Caco-2 (cell line): ENCODE results near the gene ATG2A. TPM values are rescaled to one million over a fixed set of nuclear protein-coding genes. Genes with fewer than 3 reads are reported as not detected.

Source experiments
- BruUV-seq: library from RNA; stranded (reverse); fragments of 400-500 nt; replicated peaks from 2 replicates; lab custom pipeline; 2021; lab: Mats Ljungman, UMichigan
- CTCF ChIA-PET: fragments of 300-600 bp; sonication (Branson Sonifier 250); formaldehyde crosslinking; loops from one replicate; lab custom pipeline; 2022; ENCODE audit warnings: antibody characterized with exemption; lab: Charles Lee
- POLR2A ChIA-PET: fragments of 300-600 bp; sonication (Branson Sonifier 250); formaldehyde crosslinking; loops from one replicate; lab custom pipeline; 2022; ENCODE audit warnings: antibody characterized with exemption; lab: Charles Lee
- DNase-seq, 2 experiments: peaks; one replicate each; pipeline versions ENCODE4 v3.0.0 to v3.0.0-alpha.2; 2020 to 2022
- H3K27me3 ChIP-seq: replicated peaks from 2 replicates; pipeline ENCODE4 v1.6.0; 2011; ENCODE audit warnings: low read length; ENCODE audit not compliant: control insufficient read depth, insufficient read depth
- H3K36me3 ChIP-seq: 2 replicates; pipeline ENCODE4 v1.5.1; 2011; ENCODE audit warnings: low read length; ENCODE audit not compliant: control insufficient read depth, insufficient read depth
- H3K4me1 ChIP-seq: fragments of 250-450 bp; sonication (Bioruptor Pico); 2 replicates; pipeline ENCODE4 v1.5.1; 2020; ENCODE audit warnings: mild to moderate bottlenecking
- H3K4me3 ChIP-seq: 2 replicates; pipeline ENCODE4 v1.5.1; 2011; ENCODE audit warnings: low read depth, mild to moderate bottlenecking, control low read depth, low read length
- H3K9me3 ChIP-seq: fragments of 250-450 bp; sonication (Bioruptor Pico); 2 replicates; pipeline ENCODE4 v1.5.1; 2020; ENCODE audit warnings: mild to moderate bottlenecking, moderate library complexity
- H3K27ac Mint-ChIP-seq: one replicate; pipeline ENCODE4 v1.8.0; 2022; ENCODE audit warnings: mixed read lengths; ENCODE audit not compliant: unreplicated experiment
- H3K27me3 Mint-ChIP-seq: one replicate; pipeline ENCODE4 v1.8.0; 2022; ENCODE audit warnings: mixed read lengths; ENCODE audit not compliant: insufficient read depth, unreplicated experiment
- H3K36me3 Mint-ChIP-seq: one replicate; pipeline ENCODE4 v1.8.0; 2022; ENCODE audit warnings: mild to moderate bottlenecking, mixed read lengths; ENCODE audit not compliant: insufficient read depth, unreplicated experiment
- H3K4me1 Mint-ChIP-seq: one replicate; pipeline ENCODE4 v1.8.0; 2022; ENCODE audit warnings: low read depth, mixed read lengths; ENCODE audit not compliant: unreplicated experiment
- H3K4me3 Mint-ChIP-seq: one replicate; pipeline ENCODE4 v1.8.0; 2022; ENCODE audit warnings: mild to moderate bottlenecking, moderate library complexity, mixed read lengths; ENCODE audit not compliant: unreplicated experiment
- H3K9me3 Mint-ChIP-seq: one replicate; pipeline ENCODE4 v1.8.0; 2022; ENCODE audit warnings: mixed read lengths; ENCODE audit not compliant: unreplicated experiment
- intact Hi-C: fragments of 100-400 bp; cut with micrococcal nuclease; formaldehyde crosslinking; loops from one replicate; pipeline ENCODE4 v1.10.0; 2022; ENCODE audit not compliant: unreplicated experiment
- microRNA-seq: library from miRNA; unstranded; fragments of <30 nt; microRNA quantifications from one replicate; pipeline ENCODE4 v1.2.0, GENCODE V29; 2022
- total RNA-seq: library from RNA; stranded (reverse); gene quantifications from 2 replicates; pipeline ENCODE4 v1.2.3, GENCODE V29; 2022
- TF ChIP-seq, protein P1 (sequence below), 2 experiments: fragments of 200-600 bp in 1 of 2; IDR thresholded peaks; 1 replicate in 1 of 2; 2 replicates in 1 of 2; pipeline versions ENCODE4 v1.5.1 to v1.8.0; 2011 to 2022; ENCODE audit warnings: antibody characterized with exemption in 1 of 2, control low read depth in 1 of 2, inconsistent platforms in 1 of 2, low read depth in 1 of 2, low read length in 1 of 2, mild to moderate bottlenecking in 1 of 2, moderate library complexity in 1 of 2; ENCODE audit not compliant: insufficient read depth in 1 of 2, severe bottlenecking in 1 of 2, unreplicated experiment in 1 of 2

Gene ATG2A
- total RNA-seq, 1 experiment from 2014 or later: 27.9 TPM

DNA sequence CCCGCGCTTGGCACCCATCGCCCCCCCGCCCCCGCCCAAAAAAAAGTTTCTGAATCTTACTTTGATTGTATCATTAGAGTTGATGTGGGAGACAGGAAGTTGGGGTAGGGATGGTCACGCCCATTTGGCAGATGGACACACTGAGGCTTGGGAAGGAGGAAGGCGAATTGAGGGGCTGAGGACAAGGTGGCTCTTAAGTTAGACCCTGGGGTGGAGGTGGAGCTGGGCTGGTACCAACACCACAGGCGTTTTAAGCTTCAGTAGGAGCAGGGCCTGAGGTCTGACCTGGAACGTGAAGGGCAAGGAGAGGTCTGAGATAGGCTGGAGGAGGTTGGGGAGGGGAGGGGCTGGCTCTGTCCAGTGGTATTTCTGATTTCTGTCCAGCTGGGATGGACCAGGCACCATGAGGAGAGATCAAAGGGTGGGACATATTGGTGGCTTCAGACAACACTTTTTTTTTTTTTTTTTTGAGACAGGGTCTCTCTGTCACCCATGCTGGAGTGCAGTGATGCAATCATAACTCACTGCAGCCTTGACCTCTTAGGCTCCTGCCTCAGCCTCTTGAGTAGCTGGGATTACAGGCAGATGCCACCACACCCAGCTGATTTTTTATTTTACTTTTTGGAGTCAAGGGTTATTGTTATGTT, 71.8 kb downstream of the ATG2A start:
- Mint-ChIP-seq H3K27ac (peak overlapping the region; percentile 89), H3K36me3 (peaks cover 47% of the 10 kb centered on the region), H3K9me3 (no peaks in the 10 kb centered on the region), H3K4me1 (peaks cover 31% of the 10 kb centered on the region), H3K4me3 (peak overlapping the region; percentile 88), H3K27me3 (no peaks in the 10 kb centered on the region)
- H3K9me3 ChIP-seq: no peaks in the 10 kb centered on the region
- TSS peak; percentile 33 for BruUV-seq
- DNase-seq: no peak
- H3K36me3 ChIP-seq: no peaks in the 10 kb centered on the region; the same call in 1 of the 2 replicates
- peaks cover 36% of the 10 kb centered on the region for H3K4me1 ChIP-seq
- no peaks in the 10 kb centered on the region for H3K27me3 ChIP-seq
- H3K4me3 ChIP-seq: peak overlapping the region; percentile 79
- TF ChIP-seq, protein P1, sequence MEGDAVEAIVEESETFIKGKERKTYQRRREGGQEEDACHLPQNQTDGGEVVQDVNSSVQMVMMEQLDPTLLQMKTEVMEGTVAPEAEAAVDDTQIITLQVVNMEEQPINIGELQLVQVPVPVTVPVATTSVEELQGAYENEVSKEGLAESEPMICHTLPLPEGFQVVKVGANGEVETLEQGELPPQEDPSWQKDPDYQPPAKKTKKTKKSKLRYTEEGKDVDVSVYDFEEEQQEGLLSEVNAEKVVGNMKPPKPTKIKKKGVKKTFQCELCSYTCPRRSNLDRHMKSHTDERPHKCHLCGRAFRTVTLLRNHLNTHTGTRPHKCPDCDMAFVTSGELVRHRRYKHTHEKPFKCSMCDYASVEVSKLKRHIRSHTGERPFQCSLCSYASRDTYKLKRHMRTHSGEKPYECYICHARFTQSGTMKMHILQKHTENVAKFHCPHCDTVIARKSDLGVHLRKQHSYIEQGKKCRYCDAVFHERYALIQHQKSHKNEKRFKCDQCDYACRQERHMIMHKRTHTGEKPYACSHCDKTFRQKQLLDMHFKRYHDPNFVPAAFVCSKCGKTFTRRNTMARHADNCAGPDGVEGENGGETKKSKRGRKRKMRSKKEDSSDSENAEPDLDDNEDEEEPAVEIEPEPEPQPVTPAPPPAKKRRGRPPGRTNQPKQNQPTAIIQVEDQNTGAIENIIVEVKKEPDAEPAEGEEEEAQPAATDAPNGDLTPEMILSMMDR (IDR thresholded peaks at IDR 0.05; ENCODE audit: insufficient read depth in 1 of 2, low read depth in 1 of 2, low read length in 1 of 2, severe bottlenecking in 1 of 2, unreplicated experiment in 1 of 2): no peak
- intact Hi-C loops: loop anchor here (5.0 kb wide), 1 partner anchor 152 kb away; the partner anchor contains the start of gene BATF2
- CTCF ChIA-PET: interaction anchor here (0.7 to 4.9 kb wide), 5 partner anchors 44 to 417 kb away, joined by 3 to 51 read pairs (median 3); no protein-coding TSS in a partner anchor
- POLR2A ChIA-PET: interaction anchor here (0.7 kb wide), 1 partner anchor 168 kb away, joined by 5 read pairs; no protein-coding TSS in a partner anchor

Small RNAs within 50 kb of the gene (microRNA-seq; reads per million reads assigned to microRNA genes)
- gene MIR6749 (not detected), gene MIR6750 (3.5 reads per million, percentile 22 among the genes with 10 or more reads in this experiment)

Other genes with a start within 250 kb of the ATG2A start
- gene NRXN2, start 194.0 kb downstream of the ATG2A start, total RNA-seq: 6.5 and 7.6 TPM in 2 replicates
- 4.0 and 4.1 TPM in 2 replicates for gene RASGRP2, start 173.1 kb downstream of the ATG2A start, total RNA-seq
- gene PYGM, start 157.2 kb downstream of the ATG2A start, total RNA-seq: 0.51 and 1.4 TPM in 2 replicates
- 359 and 386 TPM in 2 replicates for gene SF1, start 138.7 kb downstream of the ATG2A start, total RNA-seq
- 16.8 and 21.4 TPM in 2 replicates for gene MAP4K2, start 114.0 kb downstream of the ATG2A start, total RNA-seq
- gene MEN1, start 106.7 kb downstream of the ATG2A start, total RNA-seq: 32.7 and 36.8 TPM in 2 replicates
- gene CDC42BPG, start 72.6 kb downstream of the ATG2A start, total RNA-seq: 29.1 and 36.0 TPM in 2 replicates
- gene EHD1, start 38.6 kb downstream of the ATG2A start, total RNA-seq: 123 and 129 TPM in 2 replicates
- gene PPP2R5B, start 7.5 kb upstream of the ATG2A start, total RNA-seq: 7.4 and 7.7 TPM in 2 replicates
- not detected in 2 replicates for gene GPHA2, start 18.7 kb upstream of the ATG2A start, total RNA-seq
- not detected in 2 replicates for gene MAJIN, start 54.9 kb upstream of the ATG2A start, total RNA-seq
- gene BATF2, start 79.8 kb upstream of the ATG2A start, total RNA-seq: 0.79 and 1.4 TPM in 2 replicates
- 91.7 and 103 TPM in 2 replicates for gene ARL2, start 97.0 kb upstream of the ATG2A start, total RNA-seq
- gene SNX15, start 110.2 kb upstream of the ATG2A start, total RNA-seq: 35.5 and 35.8 TPM in 2 replicates
- gene SAC3D1, start 124.0 kb upstream of the ATG2A start, total RNA-seq: 21.2 and 21.6 TPM in 2 replicates
- 0.16 and 0.23 TPM in 2 replicates for gene NAALADL1, start 141.3 kb upstream of the ATG2A start, total RNA-seq
- gene CDCA5, start 166.8 kb upstream of the ATG2A start, total RNA-seq: 67.0 and 71.1 TPM in 2 replicates
- 44.5 and 46.0 TPM in 2 replicates for gene ZFPL1, start 167.0 kb upstream of the ATG2A start, total RNA-seq
- gene VPS51, start 179.0 kb upstream of the ATG2A start, total RNA-seq: 147 and 158 TPM in 2 replicates
- 62.9 and 73.8 TPM in 2 replicates for gene TM7SF2, start 194.7 kb upstream of the ATG2A start, total RNA-seq
- 12.2 and 14.7 TPM in 2 replicates for gene ZNHIT2, start 200.5 kb upstream of the ATG2A start, total RNA-seq
- gene FAU, start 204.9 kb upstream of the ATG2A start, total RNA-seq: 918 and 972 TPM in 2 replicates
- 89.2 and 95.1 TPM in 2 replicates for gene MRPL49, start 205.1 kb upstream of the ATG2A start, total RNA-seq
- gene SYVN1, start 217.3 kb upstream of the ATG2A start, total RNA-seq: 50.9 and 56.5 TPM in 2 replicates